SK-N-SH (cell line): ENCODE measurements around the gene PPP1R16B.

Experiments used
- CTCF ChIP-seq: fragments of 200-600 bp; sonication (generic); IDR thresholded peaks from 2 replicates; pipeline ENCODE4 v1.6.1; 2017; ENCODE audit warnings: antibody characterized with exemption, mild to moderate bottlenecking, moderate library complexity
- EP300 ChIP-seq, 2 experiments: IDR thresholded peaks; 2 replicates each; pipeline versions ENCODE4 v1.4.0 to v1.6.1; 2012; ENCODE audit warnings: borderline replicate concordance in 1 of 2, low read depth in 1 of 2, low read length in 1 of 2
- FOSL2 ChIP-seq: IDR thresholded peaks from 2 replicates; pipeline ENCODE4 v1.4.0; 2012; ENCODE audit warnings: low read depth, mild to moderate bottlenecking, moderate library complexity, borderline replicate concordance
- MXI1 ChIP-seq: IDR thresholded peaks from 2 replicates; pipeline ENCODE4 v1.6.1; 2012; ENCODE audit warnings: mild to moderate bottlenecking, low read depth, low read length, improper control_type of control experiment
- POLR2AphosphoS5 ChIP-seq: IDR thresholded peaks from 2 replicates; pipeline ENCODE4 v1.6.1; 2012; ENCODE audit warnings: low read depth, low read length
- RAD21 ChIP-seq: IDR thresholded peaks from 2 replicates; pipeline ENCODE4 v1.6.1; 2012; ENCODE audit warnings: mild to moderate bottlenecking, low read length
- TCF12 ChIP-seq: IDR thresholded peaks from 2 replicates; pipeline ENCODE4 v1.4.0; 2012
- TF ChIP-seq, protein P1 (sequence below): IDR thresholded peaks from 2 replicates; pipeline ENCODE4 v1.4.0; 2012; ENCODE audit warnings: low read depth

- TF ChIP-seq TCF12 (no peak), RAD21 (no peak), POLR2AphosphoS5 (no peak), CTCF (no peak), FOSL2 (no peak), MXI1 (no peak), EP300 (IDR thresholded peaks at IDR 0.05; ENCODE audit: borderline replicate concordance in 1 of 2, low read depth in 1 of 2, low read length in 1 of 2) (no peak)
- TF ChIP-seq, protein P1, sequence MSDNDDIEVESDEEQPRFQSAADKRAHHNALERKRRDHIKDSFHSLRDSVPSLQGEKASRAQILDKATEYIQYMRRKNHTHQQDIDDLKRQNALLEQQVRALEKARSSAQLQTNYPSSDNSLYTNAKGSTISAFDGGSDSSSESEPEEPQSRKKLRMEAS: no peak
These were observed 37.8 kb downstream of the PPP1R16B start for GRCh38 chr20:38843346-38843745.
